Measurements from ENCODE around the gene CADPS2.

Gene CADPS2

DNA sequence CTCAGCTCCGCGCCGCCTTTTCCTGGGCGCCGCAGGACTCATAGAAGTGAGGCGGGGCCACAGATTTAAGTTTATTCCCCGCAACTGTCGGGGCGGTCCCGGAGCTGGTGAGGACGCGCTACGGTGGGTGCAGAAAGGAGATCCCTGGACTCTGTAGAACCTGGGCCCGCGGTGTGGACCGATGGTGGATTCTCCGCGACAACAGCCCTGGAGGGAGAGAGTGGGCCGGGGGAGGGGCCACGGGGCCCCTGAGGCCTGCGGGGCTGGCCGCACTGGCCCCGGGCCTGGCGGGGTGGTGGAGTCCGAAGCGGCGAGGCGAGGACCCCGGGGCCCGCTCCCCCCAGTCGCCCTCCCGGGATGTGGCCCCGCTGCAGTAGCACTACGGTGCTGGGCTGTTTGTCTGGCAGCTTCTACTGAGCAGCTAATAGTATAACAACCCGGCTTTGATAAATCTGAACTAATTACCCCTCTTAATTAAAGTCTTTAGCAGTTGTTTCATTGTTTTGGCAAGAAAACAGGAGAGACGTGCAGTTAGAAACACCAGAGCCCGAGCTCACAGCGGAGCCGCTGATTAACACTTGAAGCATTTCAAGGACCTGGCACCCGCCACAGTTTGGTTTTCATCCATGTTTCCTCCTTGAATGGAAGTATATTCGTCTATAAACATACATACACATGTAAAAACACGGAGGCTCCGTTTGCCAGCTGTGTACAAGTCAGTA is 585.9 kb downstream of the CADPS2 start:
- TF ChIP-seq RAD21 (IDR thresholded peaks at IDR 0.05; ENCODE audit: low read depth) (no peak), ZBTB7A (IDR thresholded peaks at IDR 0.05; ENCODE audit: low read depth) (no peak), FOXM1 (IDR thresholded peaks at IDR 0.05; ENCODE audit: borderline replicate concordance, low read depth) (no peak), NFIC (IDR thresholded peaks at IDR 0.05) (no peak), TEAD4 (IDR thresholded peaks at IDR 0.05) (no peak), YY1 (IDR thresholded peaks at IDR 0.05; ENCODE audit: low read depth) (no peak)
- TF ChIP-seq, protein P1, sequence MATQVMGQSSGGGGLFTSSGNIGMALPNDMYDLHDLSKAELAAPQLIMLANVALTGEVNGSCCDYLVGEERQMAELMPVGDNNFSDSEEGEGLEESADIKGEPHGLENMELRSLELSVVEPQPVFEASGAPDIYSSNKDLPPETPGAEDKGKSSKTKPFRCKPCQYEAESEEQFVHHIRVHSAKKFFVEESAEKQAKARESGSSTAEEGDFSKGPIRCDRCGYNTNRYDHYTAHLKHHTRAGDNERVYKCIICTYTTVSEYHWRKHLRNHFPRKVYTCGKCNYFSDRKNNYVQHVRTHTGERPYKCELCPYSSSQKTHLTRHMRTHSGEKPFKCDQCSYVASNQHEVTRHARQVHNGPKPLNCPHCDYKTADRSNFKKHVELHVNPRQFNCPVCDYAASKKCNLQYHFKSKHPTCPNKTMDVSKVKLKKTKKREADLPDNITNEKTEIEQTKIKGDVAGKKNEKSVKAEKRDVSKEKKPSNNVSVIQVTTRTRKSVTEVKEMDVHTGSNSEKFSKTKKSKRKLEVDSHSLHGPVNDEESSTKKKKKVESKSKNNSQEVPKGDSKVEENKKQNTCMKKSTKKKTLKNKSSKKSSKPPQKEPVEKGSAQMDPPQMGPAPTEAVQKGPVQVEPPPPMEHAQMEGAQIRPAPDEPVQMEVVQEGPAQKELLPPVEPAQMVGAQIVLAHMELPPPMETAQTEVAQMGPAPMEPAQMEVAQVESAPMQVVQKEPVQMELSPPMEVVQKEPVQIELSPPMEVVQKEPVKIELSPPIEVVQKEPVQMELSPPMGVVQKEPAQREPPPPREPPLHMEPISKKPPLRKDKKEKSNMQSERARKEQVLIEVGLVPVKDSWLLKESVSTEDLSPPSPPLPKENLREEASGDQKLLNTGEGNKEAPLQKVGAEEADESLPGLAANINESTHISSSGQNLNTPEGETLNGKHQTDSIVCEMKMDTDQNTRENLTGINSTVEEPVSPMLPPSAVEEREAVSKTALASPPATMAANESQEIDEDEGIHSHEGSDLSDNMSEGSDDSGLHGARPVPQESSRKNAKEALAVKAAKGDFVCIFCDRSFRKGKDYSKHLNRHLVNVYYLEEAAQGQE (IDR thresholded peaks at IDR 0.05; ENCODE audit: low read depth): no peak
- TF ChIP-seq, protein P2, sequence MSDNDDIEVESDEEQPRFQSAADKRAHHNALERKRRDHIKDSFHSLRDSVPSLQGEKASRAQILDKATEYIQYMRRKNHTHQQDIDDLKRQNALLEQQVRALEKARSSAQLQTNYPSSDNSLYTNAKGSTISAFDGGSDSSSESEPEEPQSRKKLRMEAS (IDR thresholded peaks at IDR 0.05): no peak

DNA sequence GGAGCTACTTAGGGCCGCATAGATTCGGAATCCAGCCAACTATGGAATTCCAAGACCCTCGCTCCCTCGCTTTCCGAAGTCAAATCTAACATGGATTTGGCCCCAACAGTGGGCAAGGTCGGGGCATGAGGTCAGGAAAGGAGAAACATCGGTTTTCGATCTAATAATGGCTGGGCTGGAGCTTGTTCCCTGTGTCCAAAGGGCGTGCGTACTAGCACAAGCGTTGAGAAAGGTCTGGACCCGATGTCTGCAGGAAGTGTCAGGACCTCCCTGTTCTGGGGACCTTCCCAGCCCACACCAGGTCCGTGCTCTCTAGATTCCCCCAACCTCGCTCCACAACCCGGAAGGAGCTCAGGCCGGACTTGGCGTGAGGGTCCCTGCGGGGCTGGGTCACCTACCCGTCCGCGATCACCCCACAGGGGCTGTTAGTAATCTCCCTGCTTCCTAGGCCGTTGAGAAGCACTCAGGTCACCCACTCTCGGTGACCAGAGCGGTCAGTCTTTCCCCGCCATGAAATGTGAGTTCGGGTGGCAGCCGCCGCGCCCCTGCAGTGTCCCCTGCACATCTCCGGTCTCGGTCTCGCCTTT is 586.5 kb downstream of the CADPS2 start:
- TF ChIP-seq TCF12 (IDR thresholded peaks at IDR 0.05; ENCODE audit: low read depth) (no peak), TAF1 (IDR thresholded peaks at IDR 0.05; ENCODE audit: low read depth) (no peak), CREB1 (IDR thresholded peaks at IDR 0.05; ENCODE audit: low read depth) (no peak), NFIC (IDR thresholded peaks at IDR 0.05) (no peak), FOXM1 (IDR thresholded peaks at IDR 0.05; ENCODE audit: borderline replicate concordance, low read depth) (no peak), YY1 (IDR thresholded peaks at IDR 0.05; ENCODE audit: low read depth) (no peak), RAD21 (IDR thresholded peaks at IDR 0.05; ENCODE audit: low read depth) (no peak), ZBTB7A (IDR thresholded peaks at IDR 0.05; ENCODE audit: low read depth) (no peak), EP300 (IDR thresholded peaks at IDR 0.05; ENCODE audit: borderline replicate concordance) (no peak), TEAD4 (IDR thresholded peaks at IDR 0.05) (no peak), EGR1 (IDR thresholded peaks at IDR 0.05) (no peak), CEBPB (IDR thresholded peaks at IDR 0.05) (no peak)
- TF ChIP-seq, protein P3, sequence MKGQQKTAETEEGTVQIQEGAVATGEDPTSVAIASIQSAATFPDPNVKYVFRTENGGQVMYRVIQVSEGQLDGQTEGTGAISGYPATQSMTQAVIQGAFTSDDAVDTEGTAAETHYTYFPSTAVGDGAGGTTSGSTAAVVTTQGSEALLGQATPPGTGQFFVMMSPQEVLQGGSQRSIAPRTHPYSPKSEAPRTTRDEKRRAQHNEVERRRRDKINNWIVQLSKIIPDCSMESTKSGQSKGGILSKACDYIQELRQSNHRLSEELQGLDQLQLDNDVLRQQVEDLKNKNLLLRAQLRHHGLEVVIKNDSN (IDR thresholded peaks at IDR 0.05): no peak
- TF ChIP-seq, protein P2 (IDR thresholded peaks at IDR 0.05): no peak
- TF ChIP-seq, protein P1 (IDR thresholded peaks at IDR 0.05; ENCODE audit: low read depth): no peak

DNA sequence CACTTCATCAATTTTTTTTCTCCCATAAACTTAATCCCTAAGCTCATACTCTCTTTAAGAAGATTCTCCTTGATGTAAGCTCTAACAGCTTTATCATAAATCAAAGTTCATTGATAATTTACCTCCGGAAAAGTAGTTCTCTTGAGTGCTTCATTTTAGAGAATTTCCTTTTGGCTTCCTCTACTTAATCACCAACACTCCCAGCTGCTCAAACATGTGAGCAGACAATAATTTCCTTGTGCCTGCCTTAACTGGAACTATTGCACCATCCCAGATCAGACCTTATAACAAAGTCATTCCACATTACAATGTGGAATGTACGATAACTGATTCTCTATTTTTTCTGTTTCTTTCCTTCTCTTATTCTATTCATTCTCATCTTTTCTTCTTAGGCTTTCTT is 587.6 kb downstream of the CADPS2 start:
- TF ChIP-seq, protein P2 (IDR thresholded peaks at IDR 0.05): no peak
- TF ChIP-seq FOXM1 (IDR thresholded peaks at IDR 0.05; ENCODE audit: borderline replicate concordance, low read depth) (no peak), ZBTB7A (IDR thresholded peaks at IDR 0.05; ENCODE audit: low read depth) (no peak), EGR1 (IDR thresholded peaks at IDR 0.05) (no peak), TEAD4 (IDR thresholded peaks at IDR 0.05) (no peak), CREB1 (IDR thresholded peaks at IDR 0.05; ENCODE audit: low read depth) (no peak), CEBPB (IDR thresholded peaks at IDR 0.05) (no peak)

DNA sequence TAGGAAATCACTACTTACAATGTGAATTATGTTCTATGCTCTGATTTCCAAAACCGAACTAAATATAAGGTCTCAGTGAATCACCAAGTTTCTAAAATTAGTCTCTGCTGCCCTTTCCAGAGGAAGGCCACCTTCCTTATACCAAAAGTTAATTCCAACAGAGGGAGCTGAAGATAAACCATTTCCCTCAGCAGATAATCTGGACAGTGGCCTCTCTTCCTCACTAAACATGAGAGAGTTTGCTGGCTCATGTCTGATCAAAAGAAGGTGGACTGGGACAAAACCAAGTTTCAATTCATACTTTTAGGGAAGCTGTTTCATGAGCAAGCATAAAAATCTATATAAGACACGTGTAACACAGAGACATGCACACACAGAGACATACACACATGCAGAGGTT is 588.1 kb downstream of the CADPS2 start:
- TF ChIP-seq EP300 (IDR thresholded peaks at IDR 0.05; ENCODE audit: borderline replicate concordance) (no peak), CREB1 (IDR thresholded peaks at IDR 0.05; ENCODE audit: low read depth) (no peak), TAF1 (IDR thresholded peaks at IDR 0.05; ENCODE audit: low read depth) (no peak), RAD21 (IDR thresholded peaks at IDR 0.05; ENCODE audit: low read depth) (no peak), NFIC (IDR thresholded peaks at IDR 0.05) (no peak), TEAD4 (IDR thresholded peaks at IDR 0.05) (no peak), FOXM1 (IDR thresholded peaks at IDR 0.05; ENCODE audit: borderline replicate concordance, low read depth) (no peak), CEBPB (IDR thresholded peaks at IDR 0.05) (no peak), EGR1 (IDR thresholded peaks at IDR 0.05) (no peak), TCF12 (IDR thresholded peaks at IDR 0.05; ENCODE audit: low read depth) (no peak)
- TF ChIP-seq, protein P1 (IDR thresholded peaks at IDR 0.05; ENCODE audit: low read depth): no peak
- TF ChIP-seq, protein P2 (IDR thresholded peaks at IDR 0.05): no peak
